Fibroblast of lung (primary cell): ENCODE measurements around the gene CCDC150. TPM values are rescaled to one million over a fixed set of nuclear protein-coding genes. Genes with fewer than 3 reads are reported as not detected.

Source experiments
- DNase-seq, 2 donors: peaks; one replicate each; pipeline versions ENCODE4 v3.0.0 to v3.0.0-alpha.2; 2010; ENCODE audit warnings: low read depth in 2 of 2
- H2AFZ ChIP-seq: 2 replicates; pipeline ENCODE4 v1.5.1; 2012; ENCODE audit warnings: low read length, control low read depth, inconsistent platforms
- H3K27ac ChIP-seq: 2 replicates; pipeline ENCODE4 v1.5.1; 2011; ENCODE audit warnings: low read length, control low read depth; ENCODE audit not compliant: insufficient read depth
- H3K27me3 ChIP-seq: 2 replicates; pipeline ENCODE4 v1.5.1; 2011; ENCODE audit warnings: mild to moderate bottlenecking, low read length; ENCODE audit not compliant: control insufficient read depth, insufficient read depth
- H3K36me3 ChIP-seq: 2 replicates; pipeline ENCODE4 v1.5.1; 2011; ENCODE audit warnings: low read length; ENCODE audit not compliant: control insufficient read depth, insufficient read depth
- H3K4me1 ChIP-seq: 2 replicates; pipeline ENCODE4 v1.5.1; 2011; ENCODE audit warnings: low read length; ENCODE audit not compliant: control insufficient read depth, insufficient read depth; ENCODE audit errors: extremely low read depth
- H3K4me2 ChIP-seq: 2 replicates; pipeline ENCODE4 v1.5.1; 2011; ENCODE audit warnings: low read length, control low read depth; ENCODE audit not compliant: insufficient read depth; ENCODE audit errors: extremely low read depth
- H3K4me3 ChIP-seq, 4 experiments: fragments of 200-600 bp in 1 of 4; sonication (generic) in 1 of 4; replicated peaks in 1 of 4; 2 replicates each; pipeline ENCODE4 v1.5.1; 2011 to 2016; ENCODE audit warnings: low read length in 4 of 4, low read depth in 3 of 4, mild to moderate bottlenecking in 3 of 4, control low read depth in 2 of 4, inconsistent platforms in 1 of 4, mixed read lengths in 1 of 4; ENCODE audit not compliant: insufficient read depth in 1 of 4; ENCODE audit errors: control extremely low read depth in 1 of 4
- H3K79me2 ChIP-seq: 2 replicates; pipeline ENCODE4 v1.5.1; 2012; ENCODE audit warnings: mild to moderate bottlenecking, low read length, inconsistent platforms; ENCODE audit not compliant: control insufficient read depth, insufficient read depth
- H3K9ac ChIP-seq: 2 replicates; pipeline ENCODE4 v1.5.1; 2011; ENCODE audit warnings: mild to moderate bottlenecking, low read length, control low read depth; ENCODE audit not compliant: insufficient read depth
- H3K9me3 ChIP-seq: 2 replicates; pipeline ENCODE4 v1.5.1; 2012; ENCODE audit warnings: low read depth, low read length; ENCODE audit not compliant: control insufficient read depth, insufficient read depth
- H4K20me1 ChIP-seq: 2 replicates; pipeline ENCODE4 v1.5.1; 2011; ENCODE audit warnings: low read length; ENCODE audit not compliant: control insufficient read depth, insufficient read depth; ENCODE audit errors: extremely low read depth
- EZH2 ChIP-seq: IDR thresholded peaks from 2 replicates; pipeline ENCODE4 v1.5.1; 2012; ENCODE audit warnings: low read length, control low read depth, mild to moderate bottlenecking; ENCODE audit errors: missing control alignments
- polyA plus RNA-seq, 2 donors: library from polyadenylated mRNA; depleted of rRNA in 1 of 2; stranded (reverse) in 1 of 2; unstranded in 1 of 2; fragments of >200 nt; gene quantifications; 2 replicates each; pipeline ENCODE4 v1.2.1, GENCODE V29; 2011 to 2012; ENCODE audit warnings: missing spikeins in 1 of 2
- total RNA-seq: library from RNA; depleted of rRNA; stranded (reverse); fragments of >200 nt; gene quantifications from 2 replicates; pipeline ENCODE4 v1.2.1, GENCODE V29; 2014
- TF ChIP-seq, protein P1 (sequence below), 2 donors: IDR thresholded peaks in 1 of 2; conservative IDR thresholded peaks in 1 of 2; 1 replicate in 1 of 2; 2 replicates in 1 of 2; pipeline ENCODE4 v1.5.1; 2011 to 2012; ENCODE audit warnings: low read length in 2 of 2, control low read depth in 1 of 2, inconsistent platforms in 1 of 2, low read depth in 1 of 2, mild to moderate bottlenecking in 1 of 2

Gene CCDC150
- total and polyA plus RNA-seq, 2 donors (not counting 1 experiment from before 2014, with no cell fraction given): 1.5 to 5.1 TPM

DNA sequence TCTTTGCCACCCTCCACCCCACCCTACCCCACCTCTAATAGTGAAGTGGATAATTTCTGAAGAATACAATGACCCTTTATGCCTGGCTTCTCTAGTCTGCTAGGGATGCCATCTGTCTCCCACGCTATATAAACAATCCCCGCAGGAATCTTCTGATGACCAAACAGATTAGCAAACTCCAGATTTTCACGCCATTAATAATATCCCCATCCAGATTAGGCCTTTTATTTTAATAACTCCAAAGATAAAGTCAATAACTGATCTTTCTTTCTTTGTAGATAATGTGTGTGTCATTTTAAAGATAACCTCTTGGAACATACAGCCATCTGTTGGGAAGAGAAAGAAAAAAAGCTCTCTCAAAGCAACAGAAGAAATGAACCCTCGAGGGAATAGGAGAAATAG lies 47.9 kb upstream of the CCDC150 start:
- TF ChIP-seq EZH2: no peak
- TF ChIP-seq, protein P1, sequence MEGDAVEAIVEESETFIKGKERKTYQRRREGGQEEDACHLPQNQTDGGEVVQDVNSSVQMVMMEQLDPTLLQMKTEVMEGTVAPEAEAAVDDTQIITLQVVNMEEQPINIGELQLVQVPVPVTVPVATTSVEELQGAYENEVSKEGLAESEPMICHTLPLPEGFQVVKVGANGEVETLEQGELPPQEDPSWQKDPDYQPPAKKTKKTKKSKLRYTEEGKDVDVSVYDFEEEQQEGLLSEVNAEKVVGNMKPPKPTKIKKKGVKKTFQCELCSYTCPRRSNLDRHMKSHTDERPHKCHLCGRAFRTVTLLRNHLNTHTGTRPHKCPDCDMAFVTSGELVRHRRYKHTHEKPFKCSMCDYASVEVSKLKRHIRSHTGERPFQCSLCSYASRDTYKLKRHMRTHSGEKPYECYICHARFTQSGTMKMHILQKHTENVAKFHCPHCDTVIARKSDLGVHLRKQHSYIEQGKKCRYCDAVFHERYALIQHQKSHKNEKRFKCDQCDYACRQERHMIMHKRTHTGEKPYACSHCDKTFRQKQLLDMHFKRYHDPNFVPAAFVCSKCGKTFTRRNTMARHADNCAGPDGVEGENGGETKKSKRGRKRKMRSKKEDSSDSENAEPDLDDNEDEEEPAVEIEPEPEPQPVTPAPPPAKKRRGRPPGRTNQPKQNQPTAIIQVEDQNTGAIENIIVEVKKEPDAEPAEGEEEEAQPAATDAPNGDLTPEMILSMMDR (conservative IDR thresholded peaks at IDR 0.05 in 1 of 2, IDR thresholded peaks at IDR 0.05 in 1 of 2; ENCODE audit: low read depth in 1 of 2, low read length in 2 of 2): no peak
- Histone ChIP-seq H3K9me3 (no peaks in the 10 kb centered on the region), H3K9ac (no peak overlapping the region), H3K27ac (no peak overlapping the region), H3K4me2 (no peak overlapping the region), H3K4me3 (no peak overlapping the region), H3K36me3 (no peaks in the 10 kb centered on the region), H3K27me3 (peaks cover 7% of the 10 kb centered on the region), H3K4me1 (no peaks in the 10 kb centered on the region), H2AFZ (no peak overlapping the region), H4K20me1 (no peaks in the 10 kb centered on the region), H3K79me2 (no peaks in the 10 kb centered on the region)
- no peak for DNase-seq

DNA sequence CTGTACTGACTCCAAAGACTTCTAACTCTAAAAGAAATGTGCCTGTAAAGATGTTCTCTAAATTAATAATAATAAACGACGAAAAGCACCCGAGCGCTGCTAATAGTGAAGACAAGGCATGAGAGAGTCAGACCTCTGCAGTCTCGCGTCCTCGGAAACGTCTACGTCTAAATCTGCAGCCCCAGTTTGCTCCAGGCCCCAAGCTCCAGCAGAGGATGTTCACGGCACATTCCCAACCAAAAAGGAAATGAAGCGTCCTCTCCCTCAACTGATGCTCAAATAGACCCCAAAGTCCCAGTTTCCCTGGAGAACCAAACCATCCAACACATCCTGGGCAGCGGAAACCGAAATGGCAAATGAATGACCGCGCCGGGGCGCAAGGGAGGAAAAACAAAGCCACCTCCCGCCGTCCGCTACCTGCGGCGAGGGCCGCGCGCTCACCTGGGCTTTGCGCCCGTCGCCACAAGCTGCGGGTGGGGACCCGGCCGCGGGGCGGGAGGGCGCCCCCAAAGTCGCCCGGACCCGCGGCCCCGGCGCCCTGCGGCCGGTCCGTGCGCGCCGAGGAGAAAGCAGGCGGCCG lies 47.1 kb upstream of the CCDC150 start:
- Histone ChIP-seq H3K9ac (peak overlapping the region; percentile 67), H3K79me2 (no peaks in the 10 kb centered on the region), H3K4me2 (peak overlapping the region; percentile 77), H3K4me3 (peak overlapping the region; percentile 27 to 64 (median 58)), H3K27me3 (peaks cover 7% of the 10 kb centered on the region), H2AFZ (peak overlapping the region; percentile 42), H3K36me3 (no peaks in the 10 kb centered on the region), H4K20me1 (no peaks in the 10 kb centered on the region), H3K27ac (no peak overlapping the region), H3K4me1 (no peaks in the 10 kb centered on the region), H3K9me3 (no peaks in the 10 kb centered on the region)
- no peak for TF ChIP-seq EZH2
- TF ChIP-seq, protein P1 (conservative IDR thresholded peaks at IDR 0.05 in 1 of 2, IDR thresholded peaks at IDR 0.05 in 1 of 2; ENCODE audit: low read depth in 1 of 2, low read length in 2 of 2): no peak
- DNase-seq: peak; percentile 49 to 59

DNA sequence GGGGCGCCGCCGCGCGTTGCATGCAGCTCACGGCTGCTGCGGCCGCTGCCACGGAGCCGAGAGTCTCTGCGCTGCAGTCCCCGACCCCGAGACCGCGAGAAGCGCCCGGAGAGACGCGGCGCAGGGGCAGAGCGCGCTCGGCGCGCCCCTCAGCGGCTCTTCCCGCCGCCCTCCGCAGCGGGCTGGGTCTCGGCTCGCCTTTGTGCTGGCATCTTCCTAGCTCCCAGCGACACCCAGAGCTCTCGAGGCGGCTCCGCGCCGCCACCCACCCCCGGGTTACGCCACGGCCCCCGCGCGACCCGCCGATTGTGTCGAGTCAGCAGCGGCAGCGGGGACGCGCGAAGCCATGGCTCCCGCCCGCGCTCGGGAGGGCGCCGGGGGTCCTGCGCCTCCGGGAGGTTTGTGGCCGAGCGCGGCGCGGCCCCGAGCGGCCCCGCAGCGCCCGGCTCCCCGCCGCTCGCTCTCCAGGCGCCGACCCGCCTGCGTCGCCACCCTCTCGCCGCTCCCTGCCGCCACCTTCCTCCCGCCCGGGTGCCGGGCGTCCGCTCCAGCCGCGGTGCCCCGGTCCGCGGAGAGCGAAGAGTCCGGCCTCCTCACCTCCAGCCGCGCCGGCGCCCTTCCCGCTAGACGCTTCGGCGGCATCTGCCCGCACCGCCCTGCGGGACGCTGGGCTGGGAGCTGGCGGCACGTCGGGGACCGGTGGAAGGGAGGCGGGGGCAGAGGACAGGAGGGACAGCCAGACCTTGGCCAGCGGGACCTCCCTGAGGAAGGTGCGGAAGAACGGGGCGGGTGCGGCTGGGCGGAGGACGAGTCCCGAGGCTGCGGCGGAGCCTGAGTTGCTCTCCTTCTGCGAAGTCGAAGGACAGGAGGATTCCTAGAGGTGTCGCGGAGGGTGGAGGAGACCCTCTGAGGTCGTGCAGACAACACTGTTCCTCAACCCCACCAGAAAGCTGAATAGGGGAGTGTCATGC lies 46.3 kb upstream of the CCDC150 start, which contains the start of gene HECW2:
Gene HECW2, minus strand, starts transcription at position 644 of the 971 bp plus-strand sequence.
- H3K9me3 ChIP-seq: no peaks in the 10 kb centered on the region
- no peak within 1 kb of the TSS for H3K27ac ChIP-seq
- H3K36me3 ChIP-seq: no peaks in the 10 kb centered on the region
- H3K9ac ChIP-seq: peak within 1 kb of the TSS; percentile 67
- no peaks in the 10 kb centered on the region for H3K79me2 ChIP-seq
- H3K4me1 ChIP-seq: no peaks in the 10 kb centered on the region
- no peaks in the 10 kb centered on the region for H4K20me1 ChIP-seq
- peak within 1 kb of the TSS; percentile 77 for H3K4me2 ChIP-seq
- peak; percentile 52 to 74 for DNase-seq
- peak within 1 kb of the TSS; percentile 91 for H2AFZ ChIP-seq
- peak within 1 kb of the TSS; percentile 59 to 64 (median 62) for H3K4me3 ChIP-seq
- peaks cover 7% of the 10 kb centered on the region for H3K27me3 ChIP-seq
- no peak for TF ChIP-seq EZH2
- TF ChIP-seq, protein P1 (conservative IDR thresholded peaks at IDR 0.05 in 1 of 2, IDR thresholded peaks at IDR 0.05 in 1 of 2; ENCODE audit: low read depth in 1 of 2, low read length in 2 of 2): no peak
